Heart left ventricle (tissue), 16 donors: ENCODE data around the gene CACNG7. TPM values are rescaled to one million over a fixed set of nuclear protein-coding genes. Genes with fewer than 3 reads are reported as not detected.
"Not testable (repeated sequence)": the region's sequence is repeated elsewhere in the genome, so short reads cannot be mapped to it uniquely, and the experiment has no call there.

ENCODE experiments used
- ATAC-seq, 4 donors: fragments of 200-7000 bp; cut with Tn5 transposase; one replicate each; pipeline ENCODE4 v1.9.1; 2020 to 2022; ENCODE audit warnings: moderate library complexity in 4 of 4, mild to moderate bottlenecking in 3 of 4, moderate number of reproducible peaks in 1 of 4
- DNase-seq, 5 donors: peaks; one replicate each; pipeline ENCODE4 v3.0.0-alpha.2; 2020
- H3K27ac ChIP-seq, 12 donors: fragments of 200-600 bp; sonication (generic) in 4 of 12; one replicate each; pipeline versions ENCODE4 v1.5.0 to v1.8.0; 2016 to 2022; ENCODE audit warnings: mild to moderate bottlenecking in 2 of 12
- H3K27me3 ChIP-seq, 9 donors: fragments of 200-600 bp; sonication (generic) in 2 of 9; one replicate each; pipeline versions ENCODE4 v1.5.1 to v1.8.0; 2016 to 2022; ENCODE audit warnings: mild to moderate bottlenecking in 3 of 9
- H3K36me3 ChIP-seq, 9 donors: fragments of 200-600 bp; sonication (generic) in 2 of 9; one replicate each; pipeline versions ENCODE4 v1.5.0 to v1.8.0; 2018 to 2022; ENCODE audit warnings: mild to moderate bottlenecking in 2 of 9
- H3K4me1 ChIP-seq, 12 donors: fragments of 200-600 bp; sonication (generic) in 4 of 12; one replicate each; pipeline versions ENCODE4 v1.5.0 to v1.8.0; 2016 to 2022; ENCODE audit warnings: mild to moderate bottlenecking in 3 of 12
- H3K4me3 ChIP-seq, 12 donors: fragments of 200-600 bp; sonication (generic) in 4 of 12; one replicate each; pipeline versions ENCODE4 v1.5.0 to v1.8.0; 2017 to 2022; ENCODE audit warnings: mild to moderate bottlenecking in 9 of 12, moderate library complexity in 4 of 12
- H3K9me3 ChIP-seq, 12 donors: fragments of 200-600 bp; sonication (generic) in 4 of 12; one replicate each; pipeline versions ENCODE4 v1.5.0 to v1.8.0; 2016 to 2022; ENCODE audit warnings: mild to moderate bottlenecking in 1 of 12
- POLR2A ChIP-seq, 2 donors: fragments of 450-650 bp; IDR thresholded peaks; one replicate each; pipeline ENCODE4 v1.6.1; 2017; ENCODE audit warnings: antibody characterized with exemption in 2 of 2, mild to moderate bottlenecking in 2 of 2, moderate library complexity in 2 of 2
- WGBS, 4 donors: extraction: QIAGEN DNeasy Blood & Tissue Kit in 2 of 4; methylation state at CpG; one replicate each; pipeline versions ENCODE4 v1.1.5 to v1.1.7; 2013 to 2018; 5-methylcytosine and 5-hydroxymethylcytosine counted together
- intact Hi-C, 10 donors: fragments of 100-400 bp; cut with DNase I; formaldehyde crosslinking; loops; one replicate each; pipeline versions ENCODE4 v1.11.1 to v1.14.2; 2022
- polyA plus RNA-seq, 2 donors: library from polyadenylated mRNA; stranded (reverse); fragments of 200-250 nt; gene quantifications; one replicate each; pipeline ENCODE4 v1.2.3, GENCODE V29; 2013
- total RNA-seq, 9 donors: library from RNA; depleted of rRNA in 2 of 9; stranded (reverse); fragments of >200 nt in 2 of 9; fragmentation: NEBNext Ultra II Directional in 3 of 9; extraction: Animal tissue kit (Norgen Biotek cat#: 25700) in 3 of 9; gene quantifications; one replicate each; pipeline versions ENCODE4 v1.1.0 to v1.2.4, GENCODE V29; 2016 to 2023
- TF ChIP-seq, protein P1 (sequence below), 12 donors: fragments of 200-600 bp; sonication (generic) in 4 of 12; IDR thresholded peaks; one replicate each; pipeline versions ENCODE4 v1.5.0 to v1.8.0; 2018 to 2022; ENCODE audit warnings: antibody characterized with exemption in 12 of 12, mild to moderate bottlenecking in 5 of 12
- donor health status: ischemic (EF 13 %, LVEDD 7.1; RV severe dilation, severe dysfunction).
- donor health status: healthy with polysubstance abuse.
- donor health status: DM: no; HTN: yes; CAD: no.
- donor health status: DM: no; HTN: no; CAD: no.
- donor health status: ischemic (EF 25% LVEDD 6.9; RV normal size, moderate dysfunction).
- donor health status: ischemic (EF 25% LVEDD 5.7; RV mildly dilated, moderate dysfunction).
- donor health status: healthy.
- donor health status: DM: yes; HTN: yes; CAD: no.
- donor health status: ischemic (EF 35%, LVEDD 5.7; RV mildly dilated, moderate dysfunction).
- donor health status: nonischemic (EF 11% LVEDD 7.7; RV severe dilation, severe dysfunction).
- donor health status: DM: yes; HTN: yes; CAD: no.
- donor health status: PGD.
- donor health status: ischemic (EF 29% LVEDD 5.4; RV normal size, mild dysfunction).
- donor health status: nonischemic (EF 23%, LVEDD 6.1; RV moderate dilation, normal function).

The CACNG7 gene
- total and polyA plus RNA-seq, 11 donors: not detected

DNA sequence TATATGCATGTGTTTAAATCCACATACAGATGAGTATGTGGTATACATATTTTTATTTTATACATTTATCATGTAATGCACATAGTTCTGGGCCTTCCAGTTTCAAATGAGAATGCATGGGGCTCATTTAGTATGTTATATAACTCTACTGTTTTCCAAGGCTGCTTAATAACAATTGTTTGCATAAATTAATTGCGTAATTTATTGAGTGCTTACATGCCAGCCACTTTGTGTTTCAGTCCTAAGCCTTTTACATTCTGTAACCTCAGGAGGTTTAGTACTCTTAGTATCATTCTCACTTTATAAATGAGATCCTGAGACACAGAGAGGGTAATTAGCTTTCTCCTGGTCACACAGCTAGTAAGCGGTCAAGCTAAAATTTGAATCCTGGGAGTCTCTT, 36.9 kb downstream of the CACNG7 start:
- Histone ChIP-seq H3K9me3 (no peaks in the 10 kb centered on the region), H3K4me3 (no peak overlapping the region), H3K27me3 (peaks cover 13 to 86% (median 42%) of the 10 kb centered on the region in 9 donors), H3K27ac (no peak overlapping the region), H3K36me3 (no peaks in the 10 kb centered on the region), H3K4me1 (no peaks in the 10 kb centered on the region)
- ATAC-seq: no peak
- 96 to 100% (median 97%) methylated on average over 2 of the region's 2 CpGs for WGBS, 4 donors
- DNase-seq: no peak
- intact Hi-C loops: no loop called here
- no peak for TF ChIP-seq POLR2A (IDR thresholded peaks at IDR 0.05)
- TF ChIP-seq, protein P1, sequence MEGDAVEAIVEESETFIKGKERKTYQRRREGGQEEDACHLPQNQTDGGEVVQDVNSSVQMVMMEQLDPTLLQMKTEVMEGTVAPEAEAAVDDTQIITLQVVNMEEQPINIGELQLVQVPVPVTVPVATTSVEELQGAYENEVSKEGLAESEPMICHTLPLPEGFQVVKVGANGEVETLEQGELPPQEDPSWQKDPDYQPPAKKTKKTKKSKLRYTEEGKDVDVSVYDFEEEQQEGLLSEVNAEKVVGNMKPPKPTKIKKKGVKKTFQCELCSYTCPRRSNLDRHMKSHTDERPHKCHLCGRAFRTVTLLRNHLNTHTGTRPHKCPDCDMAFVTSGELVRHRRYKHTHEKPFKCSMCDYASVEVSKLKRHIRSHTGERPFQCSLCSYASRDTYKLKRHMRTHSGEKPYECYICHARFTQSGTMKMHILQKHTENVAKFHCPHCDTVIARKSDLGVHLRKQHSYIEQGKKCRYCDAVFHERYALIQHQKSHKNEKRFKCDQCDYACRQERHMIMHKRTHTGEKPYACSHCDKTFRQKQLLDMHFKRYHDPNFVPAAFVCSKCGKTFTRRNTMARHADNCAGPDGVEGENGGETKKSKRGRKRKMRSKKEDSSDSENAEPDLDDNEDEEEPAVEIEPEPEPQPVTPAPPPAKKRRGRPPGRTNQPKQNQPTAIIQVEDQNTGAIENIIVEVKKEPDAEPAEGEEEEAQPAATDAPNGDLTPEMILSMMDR (IDR thresholded peaks at IDR 0.05): no peak

DNA sequence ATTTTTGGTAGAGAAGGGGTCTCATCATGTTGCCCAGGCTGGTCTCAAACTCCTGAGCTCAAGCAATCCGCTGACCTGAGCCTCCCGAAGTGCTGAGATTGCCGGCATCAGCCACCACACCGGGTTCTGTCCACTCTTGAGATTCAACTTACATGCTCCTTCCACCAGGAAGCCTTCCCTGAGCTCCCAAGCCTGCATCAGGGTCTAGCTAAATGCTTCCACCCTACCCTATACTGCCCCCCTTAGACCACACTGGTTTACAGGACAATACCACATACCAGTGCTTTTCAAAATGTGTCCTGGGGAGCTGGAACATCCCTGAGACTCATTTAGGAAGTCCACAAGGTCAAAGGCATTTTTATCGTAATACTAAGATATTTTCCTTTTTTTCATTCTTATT, 38.5 kb downstream of the CACNG7 start:
- no peak overlapping the region for H3K27ac ChIP-seq
- H3K4me3 ChIP-seq: no peak overlapping the region
- intact Hi-C loops: no loop called here
- no peak for DNase-seq
- WGBS, 4 donors: 55 to 65% (median 65%) methylated on average over 5 of the region's 5 CpGs
- peaks cover under 1 to 79% (median 29%) of the 10 kb centered on the region in 9 donors for H3K27me3 ChIP-seq
- H3K4me1 ChIP-seq: no peaks in the 10 kb centered on the region
- no peaks in the 10 kb centered on the region for H3K9me3 ChIP-seq
- TF ChIP-seq POLR2A (IDR thresholded peaks at IDR 0.05): no peak
- TF ChIP-seq, protein P1 (IDR thresholded peaks at IDR 0.05): no peak
- no peak for ATAC-seq
- H3K36me3 ChIP-seq: no peaks in the 10 kb centered on the region

DNA sequence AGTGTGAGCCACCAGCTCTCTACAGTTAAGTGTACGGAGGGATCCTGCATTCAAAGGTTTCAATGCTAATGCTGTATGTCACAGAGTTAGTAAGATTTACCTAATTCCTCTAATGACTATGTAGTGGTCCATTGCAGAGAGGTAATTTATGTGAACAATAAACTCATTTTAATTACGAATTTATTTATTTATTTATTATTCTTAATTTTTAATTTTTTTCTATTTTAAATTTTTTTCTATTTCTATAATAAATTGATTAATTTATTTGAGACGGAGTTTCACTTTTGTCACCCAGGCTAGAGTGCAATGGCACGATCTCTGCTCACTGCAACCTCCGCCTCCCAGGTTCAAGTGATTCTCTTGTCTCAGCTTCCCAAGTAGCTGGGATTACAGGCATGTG, 39.5 kb downstream of the CACNG7 start:
- ATAC-seq, DNase-seq, intact Hi-C loops, H3K36me3 ChIP-seq, H3K4me1 ChIP-seq, H3K9me3 ChIP-seq, H3K4me3 ChIP-seq, H3K27ac ChIP-seq: not testable (repeated sequence)
- WGBS, 4 donors: 80 to 91% (median 88%) methylated on average over 5 of the region's 5 CpGs
- peaks cover 0 to 79% (median 29%) of the 10 kb centered on the region in 9 donors for H3K27me3 ChIP-seq

DNA sequence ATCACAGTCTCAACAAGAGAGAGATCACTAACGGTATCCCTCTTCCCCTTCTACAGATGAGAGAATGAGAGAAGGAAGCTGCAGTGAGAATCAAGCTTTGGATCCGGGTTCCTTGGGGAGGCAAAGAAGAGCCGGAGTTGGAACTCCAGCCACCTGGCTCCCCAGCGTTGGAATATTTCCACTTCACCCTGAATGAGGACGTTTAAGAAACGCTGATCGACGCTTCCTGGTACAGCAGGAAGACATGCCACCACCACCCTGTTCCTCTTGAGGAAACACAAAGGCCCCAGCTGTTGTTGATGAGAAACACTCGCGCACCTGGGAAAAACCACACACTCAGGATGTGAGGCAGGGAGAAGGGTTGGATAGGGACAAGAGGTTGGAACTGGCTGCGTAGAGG, 42.4 kb downstream of the CACNG7 start:
- peaks cover 0 to 3% (median 0%) of the 10 kb centered on the region in 12 donors for H3K9me3 ChIP-seq
- no peak overlapping the region for H3K27ac ChIP-seq
- DNase-seq: no peak
- no peaks in the 10 kb centered on the region for H3K36me3 ChIP-seq
- no peaks in the 10 kb centered on the region for H3K4me1 ChIP-seq
- no peak overlapping the region for H3K4me3 ChIP-seq
- no peak for ATAC-seq
- intact Hi-C loops: no loop called here
- 29 to 40% (median 33%) methylated on average over 11 of the region's 11 CpGs for WGBS, 4 donors
- H3K27me3 ChIP-seq: peaks cover 0 to 89% (median 30%) of the 10 kb centered on the region in 9 donors
- TF ChIP-seq, protein P1 (IDR thresholded peaks at IDR 0.05): no peak
- TF ChIP-seq POLR2A (IDR thresholded peaks at IDR 0.05): no peak

DNA sequence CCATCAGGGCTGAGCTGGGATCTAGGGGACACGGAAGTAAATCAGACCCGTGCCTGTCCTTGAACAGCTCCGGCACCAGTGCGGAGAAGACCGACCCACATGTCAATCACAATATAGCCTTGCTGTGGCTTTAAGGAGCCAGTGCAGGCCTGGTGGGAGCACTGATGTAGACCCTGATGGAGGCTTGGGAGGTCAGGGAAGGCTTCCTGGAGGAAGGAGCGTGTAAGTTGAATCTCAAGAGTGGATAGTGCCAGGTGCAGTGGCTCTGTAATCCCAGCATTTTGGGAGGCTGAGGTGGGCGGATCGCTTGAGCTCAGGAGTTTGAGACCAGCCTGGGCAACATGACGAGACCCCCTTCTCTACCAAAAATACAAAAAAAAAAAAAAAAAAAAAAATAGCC, 42.9 kb downstream of the CACNG7 start:
- DNase-seq: no peak
- Histone ChIP-seq H3K4me3 (no peak overlapping the region), H3K36me3 (no peaks in the 10 kb centered on the region), H3K4me1 (no peaks in the 10 kb centered on the region), H3K27me3 (peaks cover 0 to 90% (median 30%) of the 10 kb centered on the region in 9 donors), H3K27ac (no peak overlapping the region), H3K9me3 (peaks cover 0 to 3% (median 0%) of the 10 kb centered on the region in 12 donors)
- no peak for TF ChIP-seq POLR2A (IDR thresholded peaks at IDR 0.05)
- TF ChIP-seq, protein P1 (IDR thresholded peaks at IDR 0.05): no peak
- intact Hi-C loops: no loop called here
- no peak for ATAC-seq
- WGBS, 4 donors: 76 to 91% (median 79%) methylated on average over 9 of the region's 9 CpGs
